Measurements from ENCODE around the gene CEMIP. TPM values are rescaled to one million over a fixed set of nuclear protein-coding genes. Genes with fewer than 3 reads are reported as not detected.

Gene CEMIP
- polyA plus RNA-seq, 1 donor (not counting 4 experiments of a cell fraction or from before 2014, with no cell fraction given): 2.3 TPM

DNA sequence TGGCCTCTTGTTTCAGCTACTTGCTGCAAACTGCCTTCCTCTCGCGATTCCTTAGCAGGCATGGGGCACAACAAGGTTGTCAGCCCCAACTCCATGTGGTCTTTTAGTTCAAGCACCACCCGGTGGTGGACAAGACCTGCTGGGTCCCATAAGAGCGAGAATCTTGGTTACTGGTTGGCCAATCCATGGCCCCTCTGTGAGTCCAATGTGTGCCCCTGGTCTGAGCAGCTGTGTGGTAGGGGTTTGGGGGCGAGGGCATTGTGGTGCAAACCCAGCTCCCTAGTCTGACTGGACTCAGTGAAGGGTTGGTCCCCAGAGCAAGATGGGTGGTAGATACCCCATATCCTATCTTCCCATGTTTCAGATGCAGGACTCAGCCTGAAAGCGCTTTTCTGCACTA lies 161.7 kb downstream of the CEMIP start:
- Histone ChIP-seq H3K4me1 (ENCODE audit: control insufficient read depth, extremely low read depth, insufficient read depth, low read length) (no peaks in the 10 kb centered on the region), H3K9ac (ENCODE audit: control insufficient read depth, extremely low read depth, insufficient read depth, low read length) (no peak overlapping the region), H3K36me3 (ENCODE audit: control insufficient read depth in 2 of 2, extremely low read depth in 1 of 2, insufficient read depth in 2 of 2, low read length in 2 of 2) (peaks cover 3 to 7% of the 10 kb centered on the region in 2 experiments), H3K79me2 (ENCODE audit: control insufficient read depth, insufficient read depth, low read length) (no peaks in the 10 kb centered on the region), H3K4me3 (ENCODE audit: control insufficient read depth in 2 of 3, extremely low read depth in 1 of 3, insufficient read depth in 2 of 3, low read depth in 1 of 3, low read length in 3 of 3) (no peak overlapping the region), H3K4me2 (ENCODE audit: control insufficient read depth, extremely low read depth, insufficient read depth, low read depth, low read length) (no peak overlapping the region), H3K27me3 (ENCODE audit: control insufficient read depth, extremely low read depth, insufficient read depth, low read length) (no peaks in the 10 kb centered on the region), H3K9me3 (ENCODE audit: control insufficient read depth, low read depth, low read length) (no peaks in the 10 kb centered on the region), H2AFZ (ENCODE audit: control insufficient read depth, low read length) (no peak overlapping the region), H3K9me1 (ENCODE audit: control insufficient read depth, extremely low read depth, insufficient read depth, low read length) (no peaks in the 10 kb centered on the region), H4K20me1 (ENCODE audit: control insufficient read depth, extremely low read depth, insufficient read depth, low read length) (no peaks in the 10 kb centered on the region), H3K27ac (ENCODE audit: control insufficient read depth, insufficient read depth, low read length) (no peak overlapping the region)
- no peak for TF ChIP-seq CTCF (optimal IDR thresholded peaks at IDR 0.05 in 1 of 3, IDR thresholded peaks at IDR 0.05 in 1 of 3, conservative IDR thresholded peaks at IDR 0.05 in 1 of 3; ENCODE audit: extremely low read depth in 1 of 3, insufficient read depth in 2 of 3, low read length in 3 of 3)
- no peak for TF ChIP-seq EZH2 (IDR thresholded peaks at IDR 0.05; ENCODE audit: low read length)
- no peak for FAIRE-seq
- DNase-seq (ENCODE audit: low read depth, low spot score): no peak
- dilution Hi-C loops (cut with MboI; ENCODE audit: extremely low pct_ligation_motif_present, low sequenced_read_pairs): no loop called here

GRCh38 chr15:80942266-80942665 lies 163.1 kb downstream of the CEMIP start:
- H3K4me1 ChIP-seq (ENCODE audit: control insufficient read depth, extremely low read depth, insufficient read depth, low read length): no peaks in the 10 kb centered on the region
- FAIRE-seq: no peak
- H3K79me2 ChIP-seq (ENCODE audit: control insufficient read depth, insufficient read depth, low read length): no peaks in the 10 kb centered on the region
- TF ChIP-seq EZH2 (IDR thresholded peaks at IDR 0.05; ENCODE audit: low read length) (no peak), CTCF (optimal IDR thresholded peaks at IDR 0.05 in 1 of 3, IDR thresholded peaks at IDR 0.05 in 1 of 3, conservative IDR thresholded peaks at IDR 0.05 in 1 of 3; ENCODE audit: extremely low read depth in 1 of 3, insufficient read depth in 2 of 3, low read length in 3 of 3) (no peak)
- H3K4me3 ChIP-seq (ENCODE audit: control insufficient read depth in 2 of 3, extremely low read depth in 1 of 3, insufficient read depth in 2 of 3, low read depth in 1 of 3, low read length in 3 of 3): no peak overlapping the region
- no peak overlapping the region for H2AFZ ChIP-seq (ENCODE audit: control insufficient read depth, low read length)
- H3K27ac ChIP-seq (ENCODE audit: control insufficient read depth, insufficient read depth, low read length): no peak overlapping the region
- no peaks in the 10 kb centered on the region for H3K9me3 ChIP-seq (ENCODE audit: control insufficient read depth, low read depth, low read length)
- H3K4me2 ChIP-seq (ENCODE audit: control insufficient read depth, extremely low read depth, insufficient read depth, low read depth, low read length): no peak overlapping the region
- H3K9me1 ChIP-seq (ENCODE audit: control insufficient read depth, extremely low read depth, insufficient read depth, low read length): no peaks in the 10 kb centered on the region
- no peak overlapping the region for H3K9ac ChIP-seq (ENCODE audit: control insufficient read depth, extremely low read depth, insufficient read depth, low read length)
- no peak for DNase-seq (ENCODE audit: low read depth, low spot score)
- peaks cover 3 to 12% of the 10 kb centered on the region in 2 experiments for H3K36me3 ChIP-seq (ENCODE audit: control insufficient read depth in 2 of 2, extremely low read depth in 1 of 2, insufficient read depth in 2 of 2, low read length in 2 of 2)
- H3K27me3 ChIP-seq (ENCODE audit: control insufficient read depth, extremely low read depth, insufficient read depth, low read length): no peaks in the 10 kb centered on the region
- H4K20me1 ChIP-seq (ENCODE audit: control insufficient read depth, extremely low read depth, insufficient read depth, low read length): no peaks in the 10 kb centered on the region
- dilution Hi-C loops (cut with MboI; ENCODE audit: extremely low pct_ligation_motif_present, low sequenced_read_pairs): no loop called here

All from keratinocyte (primary cell).